Esophagus muscularis mucosa (tissue), 4 donors: ENCODE results near the gene REEP5.

Source experiments
- CTCF ChIP-seq, 3 experiments: fragments of 200-600 bp in 2 of 3; fragments of 450-650 bp in 1 of 3; sonication (generic) in 2 of 3; IDR thresholded peaks; one replicate each; pipeline ENCODE4 v1.5.1; 2017 to 2019; ENCODE audit warnings: antibody characterized with exemption in 3 of 3, mild to moderate bottlenecking in 2 of 3, moderate library complexity in 1 of 3
- EP300 ChIP-seq: sonication (generic); formaldehyde crosslinking; IDR thresholded peaks from one replicate; pipeline ENCODE4 v1.6.1; 2017; ENCODE audit warnings: antibody characterized with exemption
- POLR2A ChIP-seq: fragments of 450-650 bp; IDR thresholded peaks from one replicate; pipeline ENCODE4 v1.6.1; 2017; ENCODE audit warnings: antibody characterized with exemption, moderate library complexity, mild to moderate bottlenecking, low read depth

GRCh38 chr5:112956606-112957005, 34.6 kb upstream of the REEP5 start:
- TF ChIP-seq POLR2A: no peak
- no peak for TF ChIP-seq CTCF (IDR thresholded peaks at IDR 0.05)
- no peak for TF ChIP-seq EP300
